Panc1 (cell line): Measurements from ENCODE around the gene ADRM1.

ENCODE experiments used
- CTCF ChIP-seq: fragments of 450-650 bp; IDR thresholded peaks from 2 replicates; pipeline ENCODE4 v1.5.1; 2017; ENCODE audit warnings: mild to moderate bottlenecking
- POLR2AphosphoS5 ChIP-seq: IDR thresholded peaks from 2 replicates; pipeline ENCODE4 v1.6.1; 2012; ENCODE audit warnings: mild to moderate bottlenecking, low read depth, low read length, moderate library complexity
- REST ChIP-seq, 2 experiments: IDR thresholded peaks; 2 replicates each; pipeline ENCODE4 v1.6.1; 2011 to 2012; ENCODE audit warnings: low read depth in 2 of 2, control low read depth in 1 of 2, low read length in 1 of 2, mild to moderate bottlenecking in 1 of 2, moderate library complexity in 1 of 2; ENCODE audit not compliant: insufficient read depth in 1 of 2
- SIN3A ChIP-seq: IDR thresholded peaks from 2 replicates; pipeline ENCODE4 v1.6.1; 2012; ENCODE audit warnings: low read depth, mild to moderate bottlenecking, low read length, moderate library complexity, borderline replicate concordance; ENCODE audit not compliant: insufficient read depth
- TCF7L2 ChIP-seq: IDR thresholded peaks from 2 replicates; pipeline ENCODE4 v1.6.1; 2011; ENCODE audit warnings: mild to moderate bottlenecking, low read depth, low read length, inconsistent platforms

GRCh38 chr20:62259294-62259565, 43.6 kb upstream of the ADRM1 start:
- no peak for TF ChIP-seq TCF7L2
- TF ChIP-seq CTCF = no peak
- no peak for TF ChIP-seq SIN3A
- no peak for TF ChIP-seq POLR2AphosphoS5
- TF ChIP-seq REST (IDR thresholded peaks at IDR 0.05; ENCODE audit: insufficient read depth in 1 of 2, low read depth in 2 of 2, low read length in 1 of 2) = no peak
